Stimulated activated CD8-positive, alpha-beta memory T cell treated with anti-CD3 and anti-CD28 coated beads, Interleukin-15, amount 100 ng/mL, for 24 hours (primary cell): ENCODE data around the gene SMC6.

Experiments
- DNase-seq: peaks from one replicate; pipeline ENCODE4 v3.0.0-alpha.2; 2020; ENCODE audit warnings: low read depth

SMC6 gene

DNA sequence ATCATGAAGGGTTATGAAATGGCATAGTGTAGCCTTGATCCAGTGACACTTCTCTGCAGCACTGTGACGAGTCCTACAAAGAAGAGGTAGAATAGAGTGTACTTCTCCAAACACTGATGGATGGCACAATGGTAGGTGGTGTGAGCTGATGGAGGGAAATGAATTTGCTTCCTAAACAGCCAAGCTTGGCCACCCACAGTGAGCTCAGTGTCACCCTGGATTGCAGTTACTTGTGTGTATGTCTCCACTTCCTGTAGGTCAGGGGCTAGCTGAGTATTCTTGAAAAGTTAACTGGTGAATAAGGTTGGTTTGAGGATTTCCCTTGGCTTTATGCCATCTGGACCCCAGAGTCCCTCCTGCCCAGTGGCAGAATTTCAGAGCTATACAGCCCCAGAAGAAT, 137.2 kb downstream of the SMC6 start:
- no peak for DNase-seq

DNA sequence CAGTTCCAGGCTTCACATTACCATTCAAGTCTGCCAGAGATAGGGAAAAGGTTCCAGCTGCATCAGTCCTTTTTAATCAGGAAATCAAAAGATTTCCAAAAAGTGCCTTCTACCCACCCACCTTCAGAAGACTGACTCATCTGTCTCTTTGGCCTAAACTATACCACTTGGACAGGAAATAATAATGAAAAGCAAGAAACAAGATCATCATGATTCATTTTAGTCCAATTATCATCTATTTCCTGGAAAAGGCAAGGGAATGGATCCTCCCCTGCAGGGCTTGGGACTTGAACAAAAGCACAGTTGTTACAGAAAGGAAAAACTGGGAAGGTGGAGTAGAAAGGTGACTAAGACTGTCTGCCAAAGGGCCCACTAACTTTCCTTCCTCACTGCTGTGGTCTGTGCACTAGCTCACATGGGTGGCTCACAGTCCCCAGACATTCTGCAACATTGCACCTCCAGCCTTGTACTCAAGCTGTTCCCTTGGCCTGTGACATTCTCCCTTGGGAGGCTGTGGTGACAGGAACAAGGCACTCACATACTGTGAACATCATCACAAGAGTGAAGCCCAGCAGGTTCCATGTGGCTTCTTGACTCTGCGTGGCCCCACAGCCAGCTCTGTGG, 137.8 kb downstream of the SMC6 start:
- DNase-seq: no peak

DNA sequence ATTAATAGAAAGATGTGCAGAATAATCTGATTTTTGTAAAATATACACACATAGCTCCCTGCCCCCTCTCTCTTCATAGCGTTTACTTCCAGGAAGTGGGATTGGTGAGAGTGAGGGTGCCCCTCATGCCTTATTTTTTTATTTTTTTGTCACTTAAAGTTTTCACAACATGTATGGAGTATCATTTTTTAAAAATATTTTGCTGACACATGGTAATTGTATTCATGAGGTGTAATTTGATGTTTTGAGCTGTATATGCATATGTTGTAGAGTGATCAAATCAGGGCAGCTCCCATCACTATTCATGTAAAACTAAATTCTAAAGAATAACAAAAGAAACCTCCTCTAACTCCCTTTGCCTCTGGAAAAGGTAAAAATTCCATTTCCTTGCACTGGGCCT, 138.5 kb downstream of the SMC6 start:
- no peak for DNase-seq

DNA sequence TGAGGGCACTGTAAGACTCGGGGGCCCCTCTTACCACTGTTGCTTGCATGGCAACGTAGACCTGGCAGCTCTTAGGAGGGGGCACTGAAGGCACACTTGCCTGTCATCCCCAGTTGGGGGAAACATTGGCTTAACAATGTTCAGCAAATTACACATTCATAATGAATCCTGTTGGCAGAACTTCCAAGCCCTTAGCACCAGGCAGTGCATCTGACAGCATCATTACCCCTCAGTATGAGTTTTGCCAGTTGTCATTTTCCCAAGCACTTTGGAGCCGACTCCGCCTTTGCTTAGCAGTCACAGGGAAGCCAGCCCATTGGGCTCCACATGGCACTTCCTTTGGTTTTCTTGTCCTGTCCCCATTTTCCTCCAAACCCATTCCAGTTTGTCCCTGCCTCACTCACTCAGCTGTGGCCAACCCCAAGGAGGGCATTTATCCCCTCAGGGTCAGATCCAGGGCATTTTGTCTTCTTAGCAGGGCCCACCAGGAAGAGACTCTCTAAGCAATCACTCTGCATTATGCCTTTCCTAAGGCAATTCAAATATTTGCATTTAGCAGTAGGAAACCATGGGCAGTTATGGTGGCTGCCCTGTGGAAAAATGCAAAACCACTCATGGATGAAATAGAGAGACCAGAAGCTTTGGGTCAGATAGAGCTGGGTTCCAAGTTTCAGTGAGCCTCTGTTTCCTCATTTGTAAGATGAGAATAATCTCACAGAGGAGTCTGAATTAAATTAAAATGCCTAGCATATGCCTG, 139.3 kb downstream of the SMC6 start:
- DNase-seq: no peak
